Activated CD4-positive, alpha-beta T cell treated with anti-CD3 and anti-CD28 coated beads, Interleukin-2, Interleukin-6, amounts not matched to agents 100 ng/mL and 50 ng/mL, durations not matched to agents 16 hours and 8 hours (primary cell): ENCODE results near the gene KIAA1671.
"Not testable (repeated sequence)": the region's sequence is repeated elsewhere in the genome, so short reads cannot be mapped to it uniquely, and the experiment has no call there.

ENCODE experiments used
- DNase-seq: peaks from one replicate; pipeline ENCODE4 v3.0.0-alpha.2; 2020

The KIAA1671 gene

GRCh38 chr22:25177226-25177625 is 224.7 kb downstream of the KIAA1671 start:
- no peak for DNase-seq

DNA sequence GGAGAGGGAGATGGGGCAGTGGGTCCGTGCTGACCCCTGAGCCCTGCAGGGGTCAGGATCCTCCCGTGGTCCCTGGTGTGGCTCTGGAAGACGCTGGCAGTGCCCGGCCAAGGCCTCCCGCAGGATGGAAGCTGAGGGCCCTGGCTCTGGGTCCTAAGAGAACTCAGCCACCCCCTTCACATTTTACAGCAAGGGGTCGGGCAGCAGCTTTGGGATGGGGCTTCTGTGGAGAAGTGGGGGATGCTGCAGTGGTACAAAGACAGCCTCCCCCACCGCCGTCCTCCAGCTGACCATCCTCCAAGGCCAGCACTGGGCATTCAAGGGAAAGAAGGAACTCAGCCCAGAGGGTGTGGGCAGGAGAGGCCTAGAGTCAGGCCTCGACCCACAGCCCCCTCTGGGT is 225.4 kb downstream of the KIAA1671 start:
- no peak for DNase-seq

DNA sequence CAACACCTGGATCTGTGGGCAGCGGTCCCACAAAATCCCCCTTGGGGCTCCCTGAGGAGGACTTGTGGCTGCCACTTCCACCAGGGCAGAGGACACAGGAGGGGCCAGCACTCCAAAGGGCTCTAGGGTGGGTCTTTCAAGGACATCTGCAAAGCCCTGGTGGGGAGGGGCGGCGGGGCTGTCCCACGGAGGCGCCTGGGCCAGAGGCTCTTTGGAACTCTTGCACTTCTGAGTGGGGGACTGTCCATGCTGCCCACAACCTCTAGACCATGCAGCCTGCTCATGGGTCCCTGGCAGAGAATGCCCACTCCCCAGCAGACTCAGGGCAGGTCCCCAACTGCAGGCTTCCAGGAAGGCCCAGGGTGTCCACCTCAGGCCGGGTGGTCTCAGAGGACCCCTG is 225.8 kb downstream of the KIAA1671 start:
- DNase-seq = not testable (repeated sequence)

- DNase-seq = not testable (repeated sequence)
These were observed 226.5 kb downstream of the KIAA1671 start for GRCh38 chr22:25178869-25179631.

DNA sequence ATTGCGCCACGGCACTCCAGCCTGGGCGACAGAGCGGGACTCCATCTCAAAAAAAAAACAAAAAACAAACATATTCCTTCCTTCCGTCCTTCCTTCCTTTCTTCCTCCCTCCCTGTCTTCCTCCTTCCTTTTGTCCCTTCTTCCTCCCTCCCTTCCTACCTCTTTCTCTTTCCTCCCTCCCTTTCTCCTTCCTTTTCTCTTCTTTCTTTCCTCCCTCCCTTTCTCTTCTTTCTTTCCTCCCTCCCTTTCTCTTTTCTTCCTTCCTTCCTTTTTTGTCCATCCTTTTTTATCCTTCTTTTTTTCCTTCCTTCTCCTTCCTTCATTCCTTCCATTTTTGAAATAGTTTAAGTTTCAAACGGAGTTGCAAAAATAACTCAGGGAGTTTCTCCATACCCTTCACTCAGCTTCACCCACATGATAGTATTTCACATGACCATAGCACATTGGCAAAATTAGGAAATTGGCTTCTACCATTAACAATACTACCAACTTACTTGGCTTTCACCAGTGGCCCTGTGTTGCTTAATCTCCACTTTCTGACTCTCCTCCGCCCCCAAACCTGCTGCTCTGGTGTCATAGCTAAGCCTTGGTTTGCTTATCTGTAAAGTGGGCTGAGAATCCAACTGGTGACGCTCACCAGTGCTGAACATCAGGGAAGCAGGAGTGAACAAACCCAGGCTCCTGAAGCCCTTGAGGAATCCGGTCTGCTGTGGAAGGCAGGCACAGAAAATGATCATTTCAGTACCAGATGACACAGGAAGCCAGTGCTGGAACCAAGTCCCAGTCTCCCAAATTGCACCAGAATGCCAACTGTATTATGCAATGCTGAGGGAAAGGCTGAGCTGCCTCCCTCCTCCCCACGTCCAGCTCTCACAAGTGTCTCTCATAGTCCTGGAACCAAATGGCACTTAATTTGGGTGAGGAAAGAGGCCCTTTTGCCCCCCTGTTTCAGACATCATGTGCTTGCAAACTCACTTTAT is 229.9 kb downstream of the KIAA1671 start:
- DNase-seq = no peak

DNA sequence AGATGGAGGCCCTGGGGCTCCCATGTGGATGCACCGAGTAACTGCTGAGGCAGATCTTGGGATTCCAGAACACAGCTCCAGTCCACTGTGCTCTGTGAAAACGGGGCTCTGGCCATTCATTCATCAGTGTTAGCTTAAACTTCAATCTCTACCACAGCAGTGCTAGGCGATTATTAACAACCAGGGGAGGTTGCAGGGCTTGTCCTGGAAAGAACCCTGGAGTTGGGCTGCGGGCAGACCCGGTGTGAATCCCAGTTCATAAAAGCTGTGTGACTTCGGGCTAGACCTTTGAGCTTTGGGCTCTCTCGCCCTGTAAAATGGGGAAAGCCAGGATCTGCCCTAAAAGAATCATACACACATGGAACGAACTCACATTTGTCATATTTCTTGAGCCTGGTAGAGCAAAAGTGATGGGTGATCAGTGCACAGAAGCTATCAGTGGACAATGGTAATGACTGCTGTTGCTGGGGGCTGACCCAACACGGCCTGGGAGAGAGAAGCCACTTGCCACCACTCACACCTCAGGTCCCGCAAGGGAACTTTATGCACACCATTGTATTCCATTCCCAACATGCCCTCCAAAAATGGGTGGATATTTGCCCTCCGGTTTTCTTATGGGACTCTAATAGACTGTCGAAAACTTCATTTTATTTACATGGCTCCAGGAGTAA is 231.6 kb downstream of the KIAA1671 start:
- no peak for DNase-seq

- DNase-seq = no peak
These were observed 233.6 kb downstream of the KIAA1671 start for GRCh38 chr22:25186140-25186539.

DNA sequence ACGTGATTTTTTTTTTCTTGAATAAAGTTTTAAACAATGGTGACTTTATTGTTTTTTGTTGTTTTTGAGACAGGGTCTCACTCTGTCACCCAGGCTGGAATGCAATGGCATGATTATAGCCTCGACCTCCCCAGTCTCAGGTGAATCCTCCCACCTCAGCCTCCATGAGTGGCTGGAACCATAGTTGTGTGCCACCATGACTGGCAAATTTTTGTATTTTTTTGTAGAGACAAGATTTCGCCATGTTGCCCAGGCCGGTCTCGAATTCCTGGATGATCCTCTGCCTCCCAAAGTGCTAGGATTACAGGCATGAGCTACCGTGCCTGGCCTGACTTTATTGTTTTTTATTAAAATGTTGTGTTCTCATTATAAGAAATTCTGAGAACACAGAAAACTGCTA is 235.0 kb downstream of the KIAA1671 start:
- DNase-seq = no peak

DNA sequence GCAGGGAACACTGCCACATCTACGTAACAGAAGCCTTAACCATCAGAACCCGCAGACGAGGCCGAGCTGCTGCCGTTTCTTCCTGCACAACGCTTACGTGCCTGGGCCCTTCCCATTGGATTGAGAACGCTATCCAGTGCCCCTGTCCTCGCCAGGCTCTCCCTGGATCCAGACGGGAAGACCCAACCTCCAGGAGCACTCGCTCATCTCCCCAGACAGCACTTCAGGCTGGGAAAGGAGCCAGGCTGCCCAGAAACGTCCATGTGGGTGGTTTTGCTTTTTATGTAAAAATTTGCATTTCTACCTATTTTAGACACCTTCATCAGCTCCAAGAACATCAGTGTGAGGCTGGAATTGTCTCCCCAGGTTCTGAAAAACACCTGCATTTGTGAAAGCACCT is 239.9 kb downstream of the KIAA1671 start:
- DNase-seq = no peak

GRCh38 chr22:25193130-25193529 is 240.6 kb downstream of the KIAA1671 start:
- no peak for DNase-seq

- DNase-seq = no peak
These were observed 241.0 kb downstream of the KIAA1671 start for GRCh38 chr22:25193548-25193947.

DNA sequence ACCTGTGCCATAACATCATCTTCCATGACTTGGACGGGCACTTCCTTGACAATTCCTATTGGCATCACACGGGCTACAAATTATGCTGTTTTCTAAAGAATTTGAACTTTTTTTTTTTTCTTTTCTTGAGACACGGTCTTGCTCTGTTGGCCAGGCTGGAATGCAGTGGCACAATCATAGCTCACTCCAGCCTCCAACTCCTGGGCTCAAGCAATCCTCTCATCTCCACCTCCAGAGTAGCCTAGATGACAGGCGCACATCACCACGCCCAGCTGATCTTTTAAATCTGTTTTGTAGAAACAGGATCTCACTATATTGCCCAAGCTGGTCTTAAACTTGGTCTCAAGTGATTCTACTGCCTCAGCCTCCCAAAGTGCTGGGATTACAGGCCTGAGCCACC is 243.8 kb downstream of the KIAA1671 start:
- no peak for DNase-seq

DNA sequence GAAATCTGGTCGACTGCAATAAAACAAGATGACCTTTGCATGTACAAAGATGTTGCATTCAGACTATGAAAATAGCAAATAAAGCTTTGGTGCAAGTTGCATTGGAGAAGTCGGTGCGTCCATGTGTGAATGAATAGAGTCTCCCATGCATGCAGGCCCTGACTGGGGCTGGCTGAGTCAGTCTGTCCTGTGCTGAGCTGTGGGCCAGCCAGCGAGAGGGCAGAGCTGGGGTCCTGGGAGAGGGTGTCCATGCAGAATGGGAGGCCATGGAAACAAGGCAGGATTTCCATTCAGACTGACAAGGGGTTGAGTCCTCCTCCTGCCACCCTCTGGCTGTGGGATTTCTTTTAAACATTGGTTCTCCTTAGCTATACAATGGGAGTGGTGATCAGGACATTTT is 244.8 kb downstream of the KIAA1671 start:
- DNase-seq = no peak

- no peak for DNase-seq
These were observed 247.4 kb downstream of the KIAA1671 start, which contains the start of gene CRYBB3 for GRCh38 chr22:25199731-25200520. Gene CRYBB3, plus strand, starts transcription at chr22:25199858. Its CDS starts 1,539 bp downstream, at chr22:25201397.

DNA sequence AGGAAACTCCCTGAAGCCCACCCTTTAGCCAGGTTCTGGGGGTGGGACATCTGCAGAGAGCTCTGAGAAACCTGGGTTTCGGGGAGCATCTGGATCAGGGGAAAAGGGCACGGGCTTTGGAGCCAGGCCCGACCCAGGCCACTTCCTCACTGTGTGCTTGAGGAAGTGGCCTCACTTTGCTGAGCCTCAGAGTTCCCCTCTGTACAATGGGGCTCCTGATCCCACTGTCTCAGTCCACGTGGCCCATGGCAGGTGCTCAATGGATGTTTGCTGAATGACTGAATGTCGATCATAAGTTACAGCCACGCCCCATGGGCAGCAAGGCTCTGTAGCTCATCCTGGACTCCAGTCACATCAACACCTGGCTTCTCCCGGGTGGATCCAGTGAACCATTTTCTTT is 248.5 kb downstream of the KIAA1671 start:
- DNase-seq = no peak

- DNase-seq = no peak
These were observed 249.2 kb downstream of the KIAA1671 start for GRCh38 chr22:25201557-25202273.

DNA sequence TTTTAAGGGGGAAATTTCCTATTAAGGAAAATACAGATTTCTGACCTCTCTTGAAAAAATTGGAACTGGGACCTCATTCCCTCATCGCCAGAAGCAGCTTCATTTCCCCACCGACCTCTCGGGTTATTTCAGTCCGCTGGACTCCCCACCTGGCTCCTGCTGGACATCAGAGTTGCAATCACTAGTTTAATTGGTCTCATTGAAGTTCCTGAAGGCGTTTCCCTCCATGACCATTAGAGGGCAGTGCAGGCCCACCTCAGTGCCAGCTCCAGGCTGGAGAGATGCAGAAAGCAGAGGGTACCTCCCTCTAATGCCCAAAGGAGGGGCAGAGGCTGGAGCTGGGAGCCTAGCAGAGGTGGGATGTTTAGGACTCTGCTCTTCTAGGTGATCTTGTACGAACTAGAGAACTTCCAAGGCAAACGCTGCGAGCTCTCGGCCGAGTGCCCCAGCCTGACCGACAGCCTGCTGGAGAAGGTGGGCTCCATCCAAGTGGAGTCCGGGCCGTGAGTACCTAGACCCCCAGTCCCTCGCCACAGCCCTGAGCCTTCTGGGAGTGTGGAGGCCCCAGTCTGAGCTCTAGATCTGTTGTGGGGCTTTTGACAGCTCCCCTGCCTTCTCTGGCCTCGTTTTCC is 249.9 kb downstream of the KIAA1671 start:
- DNase-seq = peak; percentile 74

DNA sequence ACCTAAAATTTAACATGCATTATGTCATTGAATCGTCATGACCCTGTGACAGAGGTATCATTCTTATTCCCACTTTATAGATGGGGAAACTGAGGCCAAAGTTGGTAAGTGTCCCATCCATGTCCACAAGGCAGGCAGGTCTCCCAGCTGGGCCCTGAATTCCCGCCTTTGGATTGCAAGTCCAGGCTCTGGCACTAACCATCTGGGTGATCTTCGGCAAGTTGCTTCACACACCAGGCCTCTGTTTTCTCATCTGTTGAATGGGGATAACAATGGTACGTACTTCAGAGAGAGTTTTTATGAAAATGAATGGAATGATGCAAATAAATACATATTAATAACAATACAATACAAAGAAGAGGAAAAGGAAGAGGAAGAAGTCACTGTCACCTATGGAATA is 250.6 kb downstream of the KIAA1671 start:
- DNase-seq = no peak

GRCh38 chr22:25204547-25204946 is 252.0 kb downstream of the KIAA1671 start:
- not testable (repeated sequence) for DNase-seq

- DNase-seq = no peak
These were observed 253.3 kb downstream of the KIAA1671 start for GRCh38 chr22:25205847-25206246.

DNA sequence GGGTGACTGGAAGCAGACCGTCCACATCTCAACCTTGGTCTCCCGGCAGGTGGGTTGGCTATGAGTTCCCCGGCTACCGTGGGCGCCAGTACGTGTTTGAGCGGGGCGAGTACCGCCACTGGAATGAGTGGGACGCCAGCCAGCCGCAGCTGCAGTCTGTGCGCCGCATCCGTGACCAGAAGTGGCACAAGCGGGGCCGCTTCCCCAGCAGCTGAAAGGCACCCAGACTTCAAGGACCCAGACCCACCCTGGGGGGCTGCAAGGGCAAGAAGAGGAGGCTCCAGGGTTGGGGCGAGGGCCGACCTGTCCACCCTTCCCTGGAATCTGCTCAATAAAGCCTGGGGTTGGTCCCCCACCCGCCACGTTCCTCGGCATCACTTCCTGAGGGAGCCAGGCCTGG is 254.5 kb downstream of the KIAA1671 start:
- DNase-seq = no peak
